ENCODE measurements around the gene CEP112.

GRCh38 chr17:66006654-66007053 lies 185.3 kb downstream of the CEP112 start:
- TF ChIP-seq CTCF (optimal IDR thresholded peaks at IDR 0.05 in 1 of 3, IDR thresholded peaks at IDR 0.05 in 1 of 3, conservative IDR thresholded peaks at IDR 0.05 in 1 of 3; ENCODE audit: extremely low read depth in 1 of 3, insufficient read depth in 2 of 3, low read length in 3 of 3) (no peak), EZH2 (IDR thresholded peaks at IDR 0.05; ENCODE audit: low read length) (no peak)

Measured in keratinocyte (primary cell).